ENCODE results near the gene PNCK. TPM values are rescaled to one million over a fixed set of nuclear protein-coding genes. Genes with fewer than 3 reads are reported as not detected.

Gene PNCK
- total and polyA plus RNA-seq, 2 of the 13 experiments (the other 11 are each of a cell fraction or from before 2014, with no cell fraction given) = 33.1 TPM; not detected in 1

- no peak for TF ChIP-seq ZXDC (CRISPR knock-in tag; IDR thresholded peaks at IDR 0.05)
- TF ChIP-seq MYNN (CRISPR knock-in tag; IDR thresholded peaks at IDR 0.05; ENCODE audit: low read depth) = no peak
- TF ChIP-seq REL (CRISPR knock-in tag; conservative IDR thresholded peaks at IDR 0.05) = no peak
- TF ChIP-seq ZNF251 (CRISPR knock-in tag; IDR thresholded peaks at IDR 0.05) = no peak
- TF ChIP-seq HNRNPLL (IDR thresholded peaks at IDR 0.05; ENCODE audit: low read depth, low read length, poor library complexity, severe bottlenecking) = peak; percentile 90
- no peak for TF ChIP-seq PRDM4 (CRISPR knock-in tag; IDR thresholded peaks at IDR 0.05; ENCODE audit: borderline replicate concordance)
- TF ChIP-seq SAFB2 (CRISPR knock-in tag; IDR thresholded peaks at IDR 0.05; ENCODE audit: borderline replicate concordance, low read depth) = no peak
- peak; percentile 49; the same call in 1 of the 2 replicates for TF ChIP-seq GATAD1 (CRISPR knock-in tag; IDR thresholded peaks at IDR 0.05)
- no peak for TF ChIP-seq ARNT (IDR thresholded peaks at IDR 0.05)
- TF ChIP-seq GZF1 (CRISPR knock-in tag; IDR thresholded peaks at IDR 0.05) = no peak
- no peak; the same call in 1 of the 2 replicates for TF ChIP-seq ZNF34 (CRISPR knock-in tag; IDR thresholded peaks at IDR 0.05; ENCODE audit: borderline replicate concordance)
- no peak for TF ChIP-seq ZNF784 (CRISPR knock-in tag; IDR thresholded peaks at IDR 0.05; ENCODE audit: borderline replicate concordance)
- no peak for TF ChIP-seq ZNF468 (CRISPR knock-in tag; IDR thresholded peaks at IDR 0.05)
- no peak for TF ChIP-seq ZIK1 (CRISPR knock-in tag; IDR thresholded peaks at IDR 0.05; ENCODE audit: borderline replicate concordance, low read depth)
- no peak for TF ChIP-seq PRPF4 (IDR thresholded peaks at IDR 0.05; ENCODE audit: low read depth, low read length, poor library complexity, severe bottlenecking)
- TF ChIP-seq PLSCR1 (CRISPR knock-in tag; IDR thresholded peaks at IDR 0.05; ENCODE audit: borderline replicate concordance) = no peak
- no peak for TF ChIP-seq ATF1 (CRISPR knock-in tag; IDR thresholded peaks at IDR 0.05)
- peak; percentile 74; the same call in 1 of the 3 replicates for TF ChIP-seq MXI1 (IDR thresholded peaks at IDR 0.05; ENCODE audit: borderline replicate concordance, low read depth, low read length)
- TF ChIP-seq NBN (conservative IDR thresholded peaks at IDR 0.05) = no peak
- peak; percentile 89 for TF ChIP-seq KDM1A (CRISPR knock-in tag; IDR thresholded peaks at IDR 0.05)
- 0 out of 2 replicates have a peak, but pooled peaks have one; percentile 14 for TF ChIP-seq FOSL2 (CRISPR knock-in tag; IDR thresholded peaks at IDR 0.05)
- TF ChIP-seq ZSCAN22 (CRISPR knock-in tag; IDR thresholded peaks at IDR 0.05) = no peak
Measured at GRCh38 chrX:153646620-153647373, 26.8 kb downstream of the PNCK start, which contains the start of gene DUSP9 (continued).

Measured in HepG2 (cell line).